ENCODE measurements around the gene FRMD5.

The FRMD5 gene

GRCh38 chr15:44128443-44128842 lies 66.6 kb downstream of the FRMD5 start:
- no peak overlapping the region for H3K9ac ChIP-seq (ENCODE audit: low read length)
- H3K27ac ChIP-seq (ENCODE audit: low read depth, low read length): no peak overlapping the region
- H3K4me1 ChIP-seq (ENCODE audit: control insufficient read depth, insufficient read depth, low read length): no peaks in the 10 kb centered on the region
- no peaks in the 10 kb centered on the region for H3K36me3 ChIP-seq (ENCODE audit: control insufficient read depth, insufficient read depth, low read length)
- no peaks in the 10 kb centered on the region for H3K27me3 ChIP-seq (ENCODE audit: control insufficient read depth, insufficient read depth, low read length)
- no peak overlapping the region for H3K4me3 ChIP-seq (ENCODE audit: low read length)

GRCh38 chr15:44125879-44126278 lies 69.2 kb downstream of the FRMD5 start:
- Histone ChIP-seq H3K27ac (ENCODE audit: low read depth, low read length) (no peak overlapping the region), H3K4me1 (ENCODE audit: control insufficient read depth, insufficient read depth, low read length) (no peaks in the 10 kb centered on the region), H3K9ac (ENCODE audit: low read length) (no peak overlapping the region), H3K4me3 (ENCODE audit: low read length) (no peak overlapping the region), H3K27me3 (ENCODE audit: control insufficient read depth, insufficient read depth, low read length) (no peaks in the 10 kb centered on the region), H3K36me3 (ENCODE audit: control insufficient read depth, insufficient read depth, low read length) (no peaks in the 10 kb centered on the region)

- no peaks in the 10 kb centered on the region for H3K36me3 ChIP-seq (ENCODE audit: control insufficient read depth, insufficient read depth, low read length)
- no peak overlapping the region for H3K9ac ChIP-seq (ENCODE audit: low read length)
- H3K4me3 ChIP-seq (ENCODE audit: low read length): no peak overlapping the region
- no peak overlapping the region for H3K27ac ChIP-seq (ENCODE audit: low read depth, low read length)
- H3K27me3 ChIP-seq (ENCODE audit: control insufficient read depth, insufficient read depth, low read length): no peaks in the 10 kb centered on the region
- H3K4me1 ChIP-seq (ENCODE audit: control insufficient read depth, insufficient read depth, low read length): no peaks in the 10 kb centered on the region
Measured at GRCh38 chr15:44102675-44103254, 92.3 kb downstream of the FRMD5 start.

GRCh38 chr15:44101944-44102343 lies 93.1 kb downstream of the FRMD5 start:
- no peaks in the 10 kb centered on the region for H3K4me1 ChIP-seq (ENCODE audit: control insufficient read depth, insufficient read depth, low read length)
- H3K4me3 ChIP-seq (ENCODE audit: low read length): no peak overlapping the region
- no peak overlapping the region for H3K9ac ChIP-seq (ENCODE audit: low read length)
- H3K36me3 ChIP-seq (ENCODE audit: control insufficient read depth, insufficient read depth, low read length): no peaks in the 10 kb centered on the region
- H3K27ac ChIP-seq (ENCODE audit: low read depth, low read length): no peak overlapping the region
- H3K27me3 ChIP-seq (ENCODE audit: control insufficient read depth, insufficient read depth, low read length): no peaks in the 10 kb centered on the region

- H3K27me3 ChIP-seq (ENCODE audit: control insufficient read depth, insufficient read depth, low read length): no peaks in the 10 kb centered on the region
- H3K27ac ChIP-seq (ENCODE audit: low read depth, low read length): no peak overlapping the region
- H3K4me3 ChIP-seq (ENCODE audit: low read length): no peak overlapping the region
- H3K9ac ChIP-seq (ENCODE audit: low read length): no peak overlapping the region
- no peaks in the 10 kb centered on the region for H3K36me3 ChIP-seq (ENCODE audit: control insufficient read depth, insufficient read depth, low read length)
- no peaks in the 10 kb centered on the region for H3K4me1 ChIP-seq (ENCODE audit: control insufficient read depth, insufficient read depth, low read length)
Measured at GRCh38 chr15:44101286-44101685, 93.8 kb downstream of the FRMD5 start.

DNA sequence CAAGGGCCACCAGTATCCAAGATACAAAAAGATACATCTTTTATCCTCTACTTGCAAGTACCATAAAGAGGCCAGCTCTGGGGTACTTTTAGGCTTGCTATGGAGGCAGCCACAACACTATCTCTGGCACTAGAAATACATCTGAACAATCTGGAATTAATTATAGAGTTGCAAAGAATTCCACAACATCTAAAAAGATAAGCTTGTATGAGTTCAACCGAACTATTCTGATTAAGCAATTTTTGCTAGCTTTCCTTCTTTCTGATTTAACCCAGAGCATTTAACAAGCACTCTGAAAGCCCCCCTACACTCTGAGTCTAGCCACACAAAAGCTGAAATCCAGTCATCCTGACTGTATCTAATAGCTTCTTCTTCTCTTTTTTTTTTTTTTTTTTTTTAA lies 95.4 kb downstream of the FRMD5 start:
- no peak overlapping the region for H3K27ac ChIP-seq (ENCODE audit: low read depth, low read length)
- no peak overlapping the region for H3K9ac ChIP-seq (ENCODE audit: low read length)
- H3K4me1 ChIP-seq (ENCODE audit: control insufficient read depth, insufficient read depth, low read length): no peaks in the 10 kb centered on the region
- H3K36me3 ChIP-seq (ENCODE audit: control insufficient read depth, insufficient read depth, low read length): no peaks in the 10 kb centered on the region
- no peaks in the 10 kb centered on the region for H3K27me3 ChIP-seq (ENCODE audit: control insufficient read depth, insufficient read depth, low read length)
- no peak overlapping the region for H3K4me3 ChIP-seq (ENCODE audit: low read length)

- no peak overlapping the region for H3K9ac ChIP-seq (ENCODE audit: low read length)
Measured at GRCh38 chr15:44097552-44097951, 97.5 kb downstream of the FRMD5 start.

DNA sequence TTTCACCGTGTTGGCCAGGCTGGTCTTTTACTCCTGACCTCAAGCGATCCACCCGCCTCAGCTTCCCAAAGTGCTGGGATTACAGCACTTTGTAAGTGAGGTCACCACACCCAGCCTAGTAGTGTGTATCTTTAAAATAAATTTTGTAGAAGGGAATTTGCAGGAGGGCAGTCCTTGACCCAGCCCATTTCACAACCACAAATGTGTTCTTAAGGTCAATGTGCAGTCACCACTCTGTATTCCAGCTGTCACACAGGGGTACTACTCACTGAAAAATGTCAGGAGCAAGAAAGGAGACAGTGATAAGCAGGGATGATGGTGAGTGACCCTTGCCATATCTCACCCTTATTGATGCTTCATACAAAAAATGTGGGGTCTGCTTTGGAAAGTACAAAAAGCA lies 98.5 kb downstream of the FRMD5 start:
- H3K27ac ChIP-seq (ENCODE audit: low read depth, low read length): no peak overlapping the region
- no peak overlapping the region for H3K9ac ChIP-seq (ENCODE audit: low read length)
- H3K4me3 ChIP-seq (ENCODE audit: low read length): no peak overlapping the region
- H3K36me3 ChIP-seq (ENCODE audit: control insufficient read depth, insufficient read depth, low read length): no peaks in the 10 kb centered on the region
- H3K4me1 ChIP-seq (ENCODE audit: control insufficient read depth, insufficient read depth, low read length): no peaks in the 10 kb centered on the region
- no peaks in the 10 kb centered on the region for H3K27me3 ChIP-seq (ENCODE audit: control insufficient read depth, insufficient read depth, low read length)

More at GRCh38 chr15:44097552-44097951, 97.5 kb downstream of the FRMD5 start:
- no peaks in the 10 kb centered on the region for H3K36me3 ChIP-seq (ENCODE audit: control insufficient read depth, insufficient read depth, low read length)
- no peak overlapping the region for H3K4me3 ChIP-seq (ENCODE audit: low read length)
- H3K4me1 ChIP-seq (ENCODE audit: control insufficient read depth, insufficient read depth, low read length): no peaks in the 10 kb centered on the region
- no peak overlapping the region for H3K27ac ChIP-seq (ENCODE audit: low read depth, low read length)
- H3K27me3 ChIP-seq (ENCODE audit: control insufficient read depth, insufficient read depth, low read length): no peaks in the 10 kb centered on the region

GRCh38 chr15:44094781-44095180 lies 100.3 kb downstream of the FRMD5 start:
- no peak overlapping the region for H3K9ac ChIP-seq (ENCODE audit: low read length)
- no peaks in the 10 kb centered on the region for H3K4me1 ChIP-seq (ENCODE audit: control insufficient read depth, insufficient read depth, low read length)
- no peak overlapping the region for H3K27ac ChIP-seq (ENCODE audit: low read depth, low read length)
- no peaks in the 10 kb centered on the region for H3K36me3 ChIP-seq (ENCODE audit: control insufficient read depth, insufficient read depth, low read length)
- no peaks in the 10 kb centered on the region for H3K27me3 ChIP-seq (ENCODE audit: control insufficient read depth, insufficient read depth, low read length)
- no peak overlapping the region for H3K4me3 ChIP-seq (ENCODE audit: low read length)

DNA sequence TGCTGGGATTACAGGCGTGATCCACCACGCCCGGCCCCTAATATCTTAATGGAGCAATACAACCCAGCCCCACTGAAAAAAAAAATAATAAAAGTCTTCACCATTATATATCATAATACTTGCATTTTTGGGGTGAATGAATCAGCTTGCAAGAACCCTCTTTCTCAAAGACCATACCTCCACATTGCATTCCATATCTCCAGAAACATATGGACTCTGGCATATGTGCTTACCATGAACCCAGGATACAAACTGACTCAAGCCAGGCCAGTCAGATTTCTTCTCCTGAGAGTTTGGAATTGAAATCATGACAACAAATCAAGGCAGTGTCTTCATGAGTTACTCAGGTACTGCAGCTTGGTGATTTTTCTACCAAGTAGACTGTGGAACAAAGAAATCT lies 101.2 kb downstream of the FRMD5 start:
- Histone ChIP-seq H3K27ac (ENCODE audit: low read depth, low read length) (no peak overlapping the region), H3K4me3 (ENCODE audit: low read length) (no peak overlapping the region), H3K36me3 (ENCODE audit: control insufficient read depth, insufficient read depth, low read length) (no peaks in the 10 kb centered on the region), H3K4me1 (ENCODE audit: control insufficient read depth, insufficient read depth, low read length) (no peaks in the 10 kb centered on the region), H3K9ac (ENCODE audit: low read length) (no peak overlapping the region), H3K27me3 (ENCODE audit: control insufficient read depth, insufficient read depth, low read length) (no peaks in the 10 kb centered on the region)

- no peak overlapping the region for H3K27ac ChIP-seq (ENCODE audit: low read depth, low read length)
- no peaks in the 10 kb centered on the region for H3K4me1 ChIP-seq (ENCODE audit: control insufficient read depth, insufficient read depth, low read length)
- no peaks in the 10 kb centered on the region for H3K36me3 ChIP-seq (ENCODE audit: control insufficient read depth, insufficient read depth, low read length)
- H3K4me3 ChIP-seq (ENCODE audit: low read length): no peak overlapping the region
- H3K27me3 ChIP-seq (ENCODE audit: control insufficient read depth, insufficient read depth, low read length): no peaks in the 10 kb centered on the region
- no peak overlapping the region for H3K9ac ChIP-seq (ENCODE audit: low read length)
Measured at GRCh38 chr15:44092221-44092620, 102.8 kb downstream of the FRMD5 start.

DNA sequence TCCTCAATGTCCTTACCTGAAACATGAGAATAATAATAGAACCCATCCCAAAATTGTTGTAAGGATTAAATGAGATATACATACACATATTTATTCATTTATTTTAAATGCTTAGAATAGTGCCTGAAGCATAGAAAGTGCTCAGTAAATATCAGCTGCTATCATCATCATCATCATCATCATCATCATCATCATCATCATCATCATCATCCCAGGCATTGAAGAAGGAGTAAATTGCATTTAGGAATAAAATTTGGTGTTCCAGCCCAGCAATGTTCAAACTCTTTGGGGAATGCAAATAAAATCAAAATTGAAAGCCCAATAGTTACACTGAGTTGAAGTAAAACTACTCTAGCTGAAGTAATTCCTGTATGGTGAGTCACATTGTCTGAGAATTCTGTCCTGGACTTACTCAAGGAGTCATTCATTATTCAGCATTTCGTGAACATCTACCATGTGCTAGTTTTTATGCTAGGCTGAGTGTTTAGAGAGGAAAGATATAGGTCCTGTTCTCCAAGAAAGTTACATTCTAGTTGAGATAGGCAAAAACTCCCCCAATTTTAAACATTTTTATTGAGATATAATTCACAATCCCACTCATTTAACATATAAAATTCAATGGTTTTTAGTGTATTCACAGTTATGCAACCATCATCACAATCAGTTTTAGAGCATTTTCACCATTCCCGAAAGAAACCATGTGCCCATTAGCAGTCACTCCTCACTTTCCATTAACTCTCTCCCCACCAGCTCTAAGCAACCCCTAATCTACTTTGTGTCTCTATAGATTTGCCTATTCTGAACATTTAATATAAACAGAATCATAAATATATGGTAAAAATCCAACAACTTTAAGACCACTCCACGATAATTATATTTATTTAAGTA lies 107.2 kb downstream of the FRMD5 start:
- no peak overlapping the region for H3K4me3 ChIP-seq (ENCODE audit: low read length)
- no peak overlapping the region for H3K27ac ChIP-seq (ENCODE audit: low read depth, low read length)
- no peak overlapping the region for H3K9ac ChIP-seq (ENCODE audit: low read length)
- no peaks in the 10 kb centered on the region for H3K27me3 ChIP-seq (ENCODE audit: control insufficient read depth, insufficient read depth, low read length)
- H3K4me1 ChIP-seq (ENCODE audit: control insufficient read depth, insufficient read depth, low read length): no peaks in the 10 kb centered on the region
- no peaks in the 10 kb centered on the region for H3K36me3 ChIP-seq (ENCODE audit: control insufficient read depth, insufficient read depth, low read length)

- Histone ChIP-seq H3K27ac (ENCODE audit: low read depth, low read length) (no peak overlapping the region), H3K36me3 (ENCODE audit: control insufficient read depth, insufficient read depth, low read length) (no peaks in the 10 kb centered on the region), H3K9ac (ENCODE audit: low read length) (no peak overlapping the region), H3K4me3 (ENCODE audit: low read length) (no peak overlapping the region), H3K27me3 (ENCODE audit: control insufficient read depth, insufficient read depth, low read length) (no peaks in the 10 kb centered on the region), H3K4me1 (ENCODE audit: control insufficient read depth, insufficient read depth, low read length) (no peaks in the 10 kb centered on the region)
Measured at GRCh38 chr15:44084770-44085169, 110.3 kb downstream of the FRMD5 start.
